PFSK-1 (cell line): ENCODE data around the gene TNFAIP2.

Experiments
- FOXP2 ChIP-seq: optimal IDR thresholded peaks from 2 replicates; pipeline ENCODE3; 2011; ENCODE audit warnings: borderline replicate concordance, control low read depth, inconsistent platforms; ENCODE audit not compliant: insufficient read depth; ENCODE audit errors: extremely low read length, extremely low read depth
- POLR2AphosphoS5 ChIP-seq: IDR thresholded peaks from 2 replicates; pipeline ENCODE4 v1.6.1; 2012; ENCODE audit warnings: low read depth, mild to moderate bottlenecking, control low read depth, low read length, moderate library complexity
- REST ChIP-seq, 2 experiments: IDR thresholded peaks; 2 replicates each; pipeline versions ENCODE4 v1.6.1 to v1.8.0; 2011 to 2012; ENCODE audit warnings: low read depth in 2 of 2, low read length in 2 of 2, control low read depth in 1 of 2, inconsistent platforms in 1 of 2, mild to moderate bottlenecking in 1 of 2, moderate library complexity in 1 of 2; ENCODE audit not compliant: insufficient read depth in 1 of 2
- SIN3A ChIP-seq: IDR thresholded peaks from 2 replicates; pipeline ENCODE4 v1.6.1; 2012; ENCODE audit warnings: mild to moderate bottlenecking, low read length, moderate library complexity, borderline replicate concordance; ENCODE audit not compliant: insufficient read depth
- TAF1 ChIP-seq: IDR thresholded peaks from 2 replicates; pipeline ENCODE4 v1.6.1; 2012; ENCODE audit warnings: low read length, control low read depth, borderline replicate concordance; ENCODE audit not compliant: insufficient read depth

TNFAIP2 gene

GRCh38 chr14:103097994-103098957 lies 25.0 kb upstream of the TNFAIP2 start:
- TF ChIP-seq FOXP2 (no peak), TAF1 (no peak), SIN3A (no peak), REST (IDR thresholded peaks at IDR 0.05; ENCODE audit: insufficient read depth in 1 of 2, low read depth in 2 of 2, low read length in 2 of 2) (no peak), POLR2AphosphoS5 (no peak)

GRCh38 chr14:103099081-103099732 lies 24.1 kb upstream of the TNFAIP2 start:
- TF ChIP-seq FOXP2 (no peak), POLR2AphosphoS5 (no peak), SIN3A (no peak), REST (IDR thresholded peaks at IDR 0.05; ENCODE audit: insufficient read depth in 1 of 2, low read depth in 2 of 2, low read length in 2 of 2) (no peak), TAF1 (no peak)

DNA sequence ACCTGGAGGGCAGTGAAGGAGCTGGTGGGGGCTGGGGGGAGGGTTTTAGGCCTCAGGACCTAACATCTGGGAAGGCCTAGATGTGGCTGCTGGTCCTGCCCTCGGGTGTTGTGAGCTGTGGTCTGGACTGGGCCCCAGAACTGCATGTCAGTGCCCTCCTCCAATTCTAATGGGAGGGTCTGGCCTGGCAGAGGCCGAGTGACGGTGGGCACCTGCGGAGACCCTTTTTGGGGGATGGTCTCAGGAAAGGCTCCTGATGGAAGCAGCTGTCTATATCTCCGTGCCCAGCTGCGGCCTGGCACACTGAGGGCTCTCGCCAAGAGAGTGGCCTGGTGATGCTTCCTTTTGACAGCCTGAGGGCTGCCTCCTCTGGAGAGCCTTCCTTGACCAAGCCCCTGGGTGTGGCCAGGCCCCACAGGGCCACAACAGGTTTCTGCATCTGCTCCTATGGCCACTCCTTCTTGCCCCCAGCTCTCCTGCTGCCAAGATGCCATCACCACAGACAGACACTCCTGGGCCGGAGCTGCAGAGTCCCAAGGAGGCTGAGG lies 23.5 kb upstream of the TNFAIP2 start:
- TF ChIP-seq FOXP2 = no peak
- no peak for TF ChIP-seq TAF1
- TF ChIP-seq POLR2AphosphoS5 = no peak
- no peak for TF ChIP-seq REST (IDR thresholded peaks at IDR 0.05; ENCODE audit: insufficient read depth in 1 of 2, low read depth in 2 of 2, low read length in 2 of 2)

GRCh38 chr14:103100281-103101121 lies 22.8 kb upstream of the TNFAIP2 start:
- TF ChIP-seq SIN3A (no peak), TAF1 (no peak), REST (IDR thresholded peaks at IDR 0.05; ENCODE audit: insufficient read depth in 1 of 2, low read depth in 2 of 2, low read length in 2 of 2) (no peak), FOXP2 (no peak), POLR2AphosphoS5 (no peak)
